ENCODE measurements around the gene RFC3. TPM values are rescaled to one million over a fixed set of nuclear protein-coding genes. Genes with fewer than 3 reads are reported as not detected.
A peak's percentile ranks its signal among the peaks of the same experiment; 100 is the strongest.
"Not testable (repeated sequence)": the region's sequence is repeated elsewhere in the genome, so short reads cannot be mapped to it uniquely, and the experiment has no call there.

Gene RFC3, protein sequence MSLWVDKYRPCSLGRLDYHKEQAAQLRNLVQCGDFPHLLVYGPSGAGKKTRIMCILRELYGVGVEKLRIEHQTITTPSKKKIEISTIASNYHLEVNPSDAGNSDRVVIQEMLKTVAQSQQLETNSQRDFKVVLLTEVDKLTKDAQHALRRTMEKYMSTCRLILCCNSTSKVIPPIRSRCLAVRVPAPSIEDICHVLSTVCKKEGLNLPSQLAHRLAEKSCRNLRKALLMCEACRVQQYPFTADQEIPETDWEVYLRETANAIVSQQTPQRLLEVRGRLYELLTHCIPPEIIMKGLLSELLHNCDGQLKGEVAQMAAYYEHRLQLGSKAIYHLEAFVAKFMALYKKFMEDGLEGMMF
- 44.3 and 44.4 TPM in 2 replicates for total RNA-seq (2014; rRNA removed; shearing (Covaris generic))
- polyA plus RNA-seq (2015; cell fraction: cytosol; rRNA removed) = 60.2 and 72.9 TPM in 2 replicates
- 84.1 and 87.8 TPM in 2 replicates for polyA plus RNA-seq (2015; cell fraction: nucleus; rRNA removed)

- peak; percentile 97 for DNase-seq (ENCODE audit: low read depth, low spot score)
- in situ Hi-C loops (cut with HindIII; ENCODE audit: low pct_unique_long_range_greater_than_20kb, low sequenced_read_pairs) = no loop called here
Measured at GRCh38 chr13:33817901-33818706, at the start of gene RFC3. Gene RFC3 (plus strand): TSS chr13:33818149. CDS start chr13:33818179, 30 bp downstream.

DNA sequence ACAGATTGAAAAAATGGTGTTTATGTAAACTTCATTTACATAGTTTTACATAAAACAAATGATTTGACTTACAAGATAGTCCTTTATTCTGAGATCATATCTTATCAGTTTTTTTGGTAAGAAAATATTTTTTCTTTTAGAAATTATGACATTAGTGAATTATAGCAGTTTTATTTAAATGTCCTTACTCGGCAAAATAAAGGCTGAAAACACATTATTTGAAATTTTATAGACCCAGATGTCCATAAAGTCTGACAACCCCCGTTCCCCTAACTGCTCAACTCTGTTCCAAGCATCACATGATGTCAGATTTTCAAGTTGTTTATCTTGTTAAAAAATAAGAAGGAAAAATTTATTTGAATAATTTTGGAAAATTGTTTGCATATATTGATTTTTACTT is 46.7 kb upstream of the RFC3 start:
- DNase-seq (ENCODE audit: low read depth, low spot score) = no peak
- in situ Hi-C loops (cut with HindIII; ENCODE audit: low pct_unique_long_range_greater_than_20kb, low sequenced_read_pairs) = no loop called here

DNA sequence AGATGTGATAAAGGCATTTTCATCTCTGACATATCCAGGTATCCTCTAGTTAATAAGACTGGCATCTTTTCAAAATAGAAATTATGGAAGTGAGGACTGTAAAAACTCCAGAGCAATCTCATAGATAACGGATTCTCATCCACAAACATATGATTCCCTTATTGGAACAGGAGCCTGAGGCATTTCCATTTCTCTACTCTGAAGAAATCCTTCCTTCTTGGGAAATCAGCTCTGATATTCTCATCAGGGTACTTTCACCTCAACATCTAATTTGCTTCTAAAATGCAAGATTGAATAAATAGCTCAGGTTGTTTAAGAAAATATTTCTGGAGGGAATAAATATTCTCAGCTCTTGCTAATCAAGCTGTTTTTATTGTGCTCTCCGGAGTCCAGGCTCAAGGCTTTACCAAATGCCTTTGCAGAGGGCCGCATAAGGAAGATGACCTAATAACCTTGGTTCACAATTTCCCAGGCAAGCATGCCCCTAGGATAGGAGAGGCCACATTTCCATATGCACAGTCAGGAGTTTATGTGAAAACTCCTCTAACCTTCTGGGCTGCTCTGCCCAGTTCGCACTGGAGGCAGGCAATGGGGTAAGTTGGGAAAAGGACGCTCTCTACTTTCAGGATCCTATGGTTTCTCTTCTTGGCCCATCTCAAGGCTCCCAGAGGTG is 44.0 kb upstream of the RFC3 start:
- no peak for DNase-seq (ENCODE audit: low read depth, low spot score)
- in situ Hi-C loops (cut with HindIII; ENCODE audit: low pct_unique_long_range_greater_than_20kb, low sequenced_read_pairs) = no loop called here

GRCh38 chr13:33775339-33776108 is 42.4 kb upstream of the RFC3 start:
- no peak for DNase-seq (ENCODE audit: low read depth, low spot score)
- in situ Hi-C loops (cut with HindIII; ENCODE audit: low pct_unique_long_range_greater_than_20kb, low sequenced_read_pairs) = no loop called here

GRCh38 chr13:33776239-33776881 is 41.6 kb upstream of the RFC3 start:
- in situ Hi-C loops (cut with HindIII; ENCODE audit: low pct_unique_long_range_greater_than_20kb, low sequenced_read_pairs) = no loop called here
- no peak for DNase-seq (ENCODE audit: low read depth, low spot score)

DNA sequence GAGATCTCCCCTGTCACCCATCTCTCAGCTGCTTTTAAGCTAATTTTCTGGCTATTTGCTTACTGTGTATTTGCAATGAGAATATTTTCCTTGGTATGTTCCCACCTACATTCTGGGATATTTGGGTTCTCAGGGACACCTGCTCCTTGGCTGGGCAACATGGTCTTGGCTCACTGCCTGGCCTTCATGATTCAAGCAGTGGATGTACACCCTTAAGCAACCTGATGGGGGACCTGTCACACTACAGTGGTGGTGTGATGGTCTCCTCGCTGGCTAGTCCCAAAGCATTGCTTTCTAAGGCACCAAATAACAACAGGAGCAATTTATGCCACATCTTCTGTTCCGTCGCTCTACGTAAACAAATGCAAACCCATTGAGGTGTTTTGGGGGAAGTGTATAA is 35.3 kb upstream of the RFC3 start:
- in situ Hi-C loops (cut with HindIII; ENCODE audit: low pct_unique_long_range_greater_than_20kb, low sequenced_read_pairs) = no loop called here
- DNase-seq (ENCODE audit: low read depth, low spot score) = no peak

GRCh38 chr13:33783212-33783611 is 34.7 kb upstream of the RFC3 start:
- in situ Hi-C loops (cut with HindIII; ENCODE audit: low pct_unique_long_range_greater_than_20kb, low sequenced_read_pairs); DNase-seq (ENCODE audit: low read depth, low spot score): not testable (repeated sequence)

DNA sequence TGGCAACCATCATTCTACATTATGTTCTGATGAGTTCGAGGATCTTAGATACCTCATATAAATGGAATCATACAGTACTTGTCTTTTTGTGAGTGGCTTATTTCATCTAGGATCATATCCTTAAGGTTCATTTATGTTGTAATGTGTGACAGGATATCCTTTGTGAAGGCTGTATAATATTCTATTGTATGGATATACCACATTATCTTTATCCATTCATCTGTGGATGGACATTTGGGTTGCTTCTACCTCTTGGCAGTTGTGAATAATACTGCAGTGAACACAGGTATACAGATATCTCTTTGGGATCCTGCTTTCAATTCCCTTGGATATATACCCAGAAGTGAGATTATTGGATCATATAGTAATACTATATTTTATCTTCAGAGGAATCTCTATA is 33.2 kb upstream of the RFC3 start:
- DNase-seq (ENCODE audit: low read depth, low spot score) = no peak
- in situ Hi-C loops (cut with HindIII; ENCODE audit: low pct_unique_long_range_greater_than_20kb, low sequenced_read_pairs) = no loop called here

- no peak for DNase-seq (ENCODE audit: low read depth, low spot score)
- in situ Hi-C loops (cut with HindIII; ENCODE audit: low pct_unique_long_range_greater_than_20kb, low sequenced_read_pairs) = no loop called here
Measured at GRCh38 chr13:33785384-33785783, 32.6 kb upstream of the RFC3 start.

DNA sequence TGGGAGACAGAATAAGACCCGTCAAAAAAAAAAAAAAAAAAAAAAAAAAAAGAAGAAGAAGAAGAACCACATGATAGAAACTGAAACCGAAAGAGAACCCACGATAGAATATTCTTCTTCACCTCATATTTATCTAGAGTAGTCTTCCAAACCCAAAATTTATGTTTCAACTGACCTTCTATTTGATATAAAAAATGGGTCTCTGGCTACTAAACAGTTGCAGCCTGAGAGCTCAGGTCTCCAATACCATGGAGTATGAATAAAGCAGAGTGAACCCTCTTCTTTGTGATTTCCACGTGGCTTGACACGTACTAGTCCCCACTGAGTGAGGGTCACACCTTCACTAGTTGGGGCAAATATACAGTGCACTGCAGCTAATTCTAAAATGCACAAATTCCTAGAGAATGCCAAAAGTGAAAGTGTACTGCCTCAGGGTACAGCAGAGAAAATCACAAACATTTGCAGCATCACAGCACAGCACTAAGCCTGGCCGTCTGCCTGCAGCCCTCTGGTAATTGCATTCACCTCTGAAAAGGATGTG is 30.8 kb upstream of the RFC3 start:
- in situ Hi-C loops (cut with HindIII; ENCODE audit: low pct_unique_long_range_greater_than_20kb, low sequenced_read_pairs) = no loop called here
- DNase-seq (ENCODE audit: low read depth, low spot score) = peak; percentile 50

DNA sequence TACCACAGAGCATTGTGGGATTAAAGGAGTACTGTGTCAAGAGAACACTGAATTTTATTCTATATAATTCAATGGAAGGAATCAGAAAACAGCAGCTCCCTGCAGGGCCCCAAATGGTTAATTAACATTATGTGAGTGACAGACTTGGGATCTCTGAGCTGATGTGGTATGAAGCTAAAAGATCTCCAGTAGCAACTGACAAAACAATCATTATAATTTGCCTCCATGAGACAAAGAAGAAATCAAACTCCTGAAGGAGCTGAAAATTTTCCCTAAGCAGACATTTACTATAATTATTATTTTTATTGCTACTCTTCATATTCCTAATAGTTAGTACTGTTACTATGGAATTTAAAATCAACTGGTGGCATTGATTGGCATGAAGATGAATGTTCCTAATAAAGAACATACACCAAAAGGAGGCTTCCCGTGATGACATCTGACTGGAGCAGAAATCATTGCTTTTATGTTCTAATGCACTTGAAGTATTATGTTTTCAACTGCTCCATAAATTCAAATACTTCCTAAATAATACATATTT is 28.8 kb upstream of the RFC3 start:
- no peak for DNase-seq (ENCODE audit: low read depth, low spot score)
- in situ Hi-C loops (cut with HindIII; ENCODE audit: low pct_unique_long_range_greater_than_20kb, low sequenced_read_pairs) = no loop called here

- no peak for DNase-seq (ENCODE audit: low read depth, low spot score)
- in situ Hi-C loops (cut with HindIII; ENCODE audit: low pct_unique_long_range_greater_than_20kb, low sequenced_read_pairs) = no loop called here
Measured at GRCh38 chr13:33789739-33790138, 28.2 kb upstream of the RFC3 start.

GRCh38 chr13:33793726-33794125 is 24.2 kb upstream of the RFC3 start:
- in situ Hi-C loops (cut with HindIII; ENCODE audit: low pct_unique_long_range_greater_than_20kb, low sequenced_read_pairs) = no loop called here
- no peak for DNase-seq (ENCODE audit: low read depth, low spot score)

GRCh38 chr13:33794576-33794975 is 23.4 kb upstream of the RFC3 start:
- DNase-seq (ENCODE audit: low read depth, low spot score) = peak; percentile 82
- in situ Hi-C loops (cut with HindIII; ENCODE audit: low pct_unique_long_range_greater_than_20kb, low sequenced_read_pairs) = no loop called here

DNA sequence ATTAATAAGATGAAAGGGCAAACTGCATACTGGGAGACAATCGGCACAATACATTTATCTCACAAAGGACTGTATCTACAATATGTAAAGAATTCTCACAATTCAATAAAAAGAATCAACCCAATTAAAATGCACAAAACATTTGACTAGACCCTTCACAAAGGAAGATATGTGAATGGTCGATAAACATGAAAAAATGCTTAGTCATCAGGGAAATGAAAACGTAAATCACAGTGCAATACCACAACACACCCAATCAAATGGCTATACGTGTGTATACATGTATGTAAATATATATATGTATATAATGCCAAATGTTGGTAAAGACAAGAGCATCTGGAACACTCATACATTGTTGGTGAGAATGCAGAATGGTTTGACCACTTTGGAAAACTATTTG is 21.9 kb upstream of the RFC3 start:
- no peak for DNase-seq (ENCODE audit: low read depth, low spot score)

DNA sequence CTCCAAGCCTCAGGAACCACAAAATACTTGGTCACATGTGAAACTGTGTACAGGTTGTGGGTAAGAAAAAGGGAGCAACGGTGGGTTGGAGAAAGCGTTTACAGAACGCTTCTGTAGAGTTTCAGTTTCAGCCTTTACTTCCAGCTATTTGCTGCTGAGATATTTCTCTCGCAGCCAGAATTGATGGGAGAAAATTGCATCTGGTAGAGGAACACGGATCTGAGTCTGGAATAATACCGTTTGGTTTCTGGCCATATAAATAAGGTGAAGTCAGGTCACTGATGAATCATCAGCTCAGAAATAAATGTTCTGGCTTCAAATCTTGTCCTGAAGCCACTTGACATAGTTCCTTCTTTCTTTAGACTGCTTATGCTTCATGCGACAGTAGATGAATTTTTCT is 20.3 kb upstream of the RFC3 start:
- in situ Hi-C loops (cut with HindIII; ENCODE audit: low pct_unique_long_range_greater_than_20kb, low sequenced_read_pairs) = no loop called here
- no peak for DNase-seq (ENCODE audit: low read depth, low spot score)

More for the DNA sequence above, 21.9 kb upstream of the RFC3 start:
- in situ Hi-C loops (cut with HindIII; ENCODE audit: low pct_unique_long_range_greater_than_20kb, low sequenced_read_pairs) = no loop called here

- in situ Hi-C loops (cut with HindIII; ENCODE audit: low pct_unique_long_range_greater_than_20kb, low sequenced_read_pairs) = no loop called here
- no peak for DNase-seq (ENCODE audit: low read depth, low spot score)
Measured at GRCh38 chr13:33798023-33798422, 19.9 kb upstream of the RFC3 start.

Data from SK-MEL-5 (cell line).